Neural progenitor cell (in vitro differentiated cells): Measurements from ENCODE around the gene SLC36A2. TPM values are rescaled to one million over a fixed set of nuclear protein-coding genes. Genes with fewer than 3 reads are reported as not detected.
A peak's percentile ranks its signal among the peaks of the same experiment; 100 is the strongest.

Source experiments
- DNase-seq: peaks from one replicate; pipeline ENCODE4 v3.0.0-alpha.2; 2016; ENCODE audit warnings: low spot score
- H2AFZ ChIP-seq: fragments of 200-600 bp; sonication (generic); replicated peaks from 2 replicates; pipeline ENCODE4 v1.6.1; 2016; ENCODE audit warnings: antibody characterized with exemption
- H3F3A ChIP-seq: fragments of 200-600 bp; sonication (generic); 2 replicates; pipeline ENCODE4 v1.6.1; 2016; ENCODE audit warnings: antibody characterized with exemption, low read depth
- H3K27ac ChIP-seq: fragments of 200-600 bp; sonication (generic); 2 replicates; pipeline ENCODE4 v1.5.1; 2016; ENCODE audit warnings: mild to moderate bottlenecking
- H3K27me3 ChIP-seq: fragments of 200-600 bp; sonication (generic); 2 replicates; pipeline ENCODE4 v1.6.1; 2016; ENCODE audit warnings: mild to moderate bottlenecking, moderate library complexity
- H3K36me3 ChIP-seq: fragments of 200-600 bp; sonication (generic); 2 replicates; pipeline ENCODE4 v1.5.1; 2016
- H3K4me1 ChIP-seq: fragments of 200-600 bp; sonication (generic); 2 replicates; pipeline ENCODE4 v1.6.1; 2016; ENCODE audit warnings: mixed run types
- H3K4me2 ChIP-seq: fragments of 200-600 bp; sonication (generic); 2 replicates; pipeline ENCODE4 v1.6.1; 2016
- H3K4me3 ChIP-seq: fragments of 200-600 bp; sonication (generic); 2 replicates; pipeline ENCODE4 v1.5.1; 2016
- H3K79me2 ChIP-seq: fragments of 200-600 bp; sonication (generic); 2 replicates; pipeline ENCODE4 v1.6.1; 2016; ENCODE audit warnings: low read depth
- H3K9ac ChIP-seq: fragments of 200-600 bp; sonication (generic); 2 replicates; pipeline ENCODE4 v1.6.1; 2016
- H3K9me3 ChIP-seq: fragments of 200-600 bp; sonication (generic); 2 replicates; pipeline ENCODE4 v1.5.1; 2016; ENCODE audit warnings: low read depth
- H4K20me1 ChIP-seq: fragments of 200-600 bp; sonication (generic); 2 replicates; pipeline ENCODE4 v1.6.1; 2016; ENCODE audit warnings: low read depth
- H3K27ac Mint-ChIP-seq: 3 replicates; pipeline ENCODE4 v1.8.0; 2021; ENCODE audit warnings: mixed read lengths
- H3K27me3 Mint-ChIP-seq: 2 replicates; pipeline ENCODE4 v1.8.0; 2022; ENCODE audit warnings: low read depth, mild to moderate bottlenecking, inconsistent platforms, moderate library complexity, mixed read lengths; ENCODE audit not compliant: insufficient read depth
- H3K36me3 Mint-ChIP-seq: 3 replicates; pipeline ENCODE4 v1.8.0; 2021; ENCODE audit warnings: mixed read lengths
- H3K4me1 Mint-ChIP-seq: 3 replicates; pipeline ENCODE4 v1.8.0; 2021; ENCODE audit warnings: mixed read lengths
- H3K4me3 Mint-ChIP-seq: 3 replicates; pipeline ENCODE4 v1.8.0; 2021; ENCODE audit warnings: mild to moderate bottlenecking, moderate library complexity, mixed read lengths
- H3K9me3 Mint-ChIP-seq: 3 replicates; pipeline ENCODE4 v1.8.0; 2020; ENCODE audit warnings: mixed read lengths
- EZH2 ChIP-seq: fragments of 200-600 bp; sonication (generic); IDR thresholded peaks from 2 replicates; pipeline ENCODE4 v1.6.1; 2017; ENCODE audit warnings: antibody characterized with exemption, mild to moderate bottlenecking, moderate library complexity
- EZH2phosphoT487 ChIP-seq: fragments of 200-600 bp; sonication (generic); IDR thresholded peaks from 2 replicates; pipeline ENCODE4 v1.6.1; 2017; ENCODE audit warnings: antibody characterized with exemption
- total RNA-seq: library from RNA; depleted of rRNA; stranded (reverse); fragments of >200 nt; gene quantifications from 2 replicates; pipeline ENCODE4 v1.2.3, GENCODE V29; 2015; ENCODE audit warnings: low replicate concordance
- TF ChIP-seq, protein P1 (sequence below): fragments of 200-600 bp; sonication (generic); IDR thresholded peaks from 2 replicates; pipeline ENCODE4 v1.5.1; 2017; ENCODE audit warnings: antibody characterized with exemption, mild to moderate bottlenecking

Gene SLC36A2
- total RNA-seq, 1 donor from 2014 or later: not detected

DNA sequence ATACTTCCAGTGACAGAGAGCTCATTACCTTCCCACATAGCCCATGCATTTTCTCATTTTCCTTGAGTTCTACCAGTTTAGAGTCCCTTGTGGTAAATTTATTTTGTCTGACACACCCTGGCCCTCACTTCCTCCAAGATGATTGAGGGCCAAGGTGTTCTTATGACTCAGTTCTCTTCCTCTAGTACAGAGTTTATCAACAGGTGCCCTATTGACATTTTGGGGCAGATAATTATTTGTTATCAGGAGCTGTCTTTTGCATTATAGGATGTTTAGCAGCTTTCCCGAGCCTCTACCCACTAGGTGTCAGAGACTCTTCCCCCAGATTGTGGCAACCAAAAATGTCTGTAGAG lies 50.9 kb downstream of the SLC36A2 start:
- no peaks in the 10 kb centered on the region for H3K36me3 Mint-ChIP-seq
- Histone ChIP-seq H3K79me2 (no peaks in the 10 kb centered on the region), H3K27me3 (no peaks in the 10 kb centered on the region), H3K4me2 (no peak overlapping the region), H2AFZ (no peak overlapping the region), H3K9ac (no peak overlapping the region), H4K20me1 (no peaks in the 10 kb centered on the region), H3K4me3 (no peak overlapping the region), H3K36me3 (no peaks in the 10 kb centered on the region), H3K4me1 (no peaks in the 10 kb centered on the region), H3K9me3 (no peaks in the 10 kb centered on the region), H3F3A (no peaks in the 10 kb centered on the region), H3K27ac (no peak overlapping the region)
- peaks cover 12% of the 10 kb centered on the region for H3K27me3 Mint-ChIP-seq
- H3K4me1 Mint-ChIP-seq: peaks cover 14% of the 10 kb centered on the region
- H3K4me3 Mint-ChIP-seq: no peak overlapping the region
- TF ChIP-seq, protein P1, sequence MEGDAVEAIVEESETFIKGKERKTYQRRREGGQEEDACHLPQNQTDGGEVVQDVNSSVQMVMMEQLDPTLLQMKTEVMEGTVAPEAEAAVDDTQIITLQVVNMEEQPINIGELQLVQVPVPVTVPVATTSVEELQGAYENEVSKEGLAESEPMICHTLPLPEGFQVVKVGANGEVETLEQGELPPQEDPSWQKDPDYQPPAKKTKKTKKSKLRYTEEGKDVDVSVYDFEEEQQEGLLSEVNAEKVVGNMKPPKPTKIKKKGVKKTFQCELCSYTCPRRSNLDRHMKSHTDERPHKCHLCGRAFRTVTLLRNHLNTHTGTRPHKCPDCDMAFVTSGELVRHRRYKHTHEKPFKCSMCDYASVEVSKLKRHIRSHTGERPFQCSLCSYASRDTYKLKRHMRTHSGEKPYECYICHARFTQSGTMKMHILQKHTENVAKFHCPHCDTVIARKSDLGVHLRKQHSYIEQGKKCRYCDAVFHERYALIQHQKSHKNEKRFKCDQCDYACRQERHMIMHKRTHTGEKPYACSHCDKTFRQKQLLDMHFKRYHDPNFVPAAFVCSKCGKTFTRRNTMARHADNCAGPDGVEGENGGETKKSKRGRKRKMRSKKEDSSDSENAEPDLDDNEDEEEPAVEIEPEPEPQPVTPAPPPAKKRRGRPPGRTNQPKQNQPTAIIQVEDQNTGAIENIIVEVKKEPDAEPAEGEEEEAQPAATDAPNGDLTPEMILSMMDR: no peak
- TF ChIP-seq EZH2phosphoT487 (no peak), EZH2 (no peak)
- no peaks in the 10 kb centered on the region for H3K9me3 Mint-ChIP-seq
- no peak overlapping the region for H3K27ac Mint-ChIP-seq
- DNase-seq: no peak

DNA sequence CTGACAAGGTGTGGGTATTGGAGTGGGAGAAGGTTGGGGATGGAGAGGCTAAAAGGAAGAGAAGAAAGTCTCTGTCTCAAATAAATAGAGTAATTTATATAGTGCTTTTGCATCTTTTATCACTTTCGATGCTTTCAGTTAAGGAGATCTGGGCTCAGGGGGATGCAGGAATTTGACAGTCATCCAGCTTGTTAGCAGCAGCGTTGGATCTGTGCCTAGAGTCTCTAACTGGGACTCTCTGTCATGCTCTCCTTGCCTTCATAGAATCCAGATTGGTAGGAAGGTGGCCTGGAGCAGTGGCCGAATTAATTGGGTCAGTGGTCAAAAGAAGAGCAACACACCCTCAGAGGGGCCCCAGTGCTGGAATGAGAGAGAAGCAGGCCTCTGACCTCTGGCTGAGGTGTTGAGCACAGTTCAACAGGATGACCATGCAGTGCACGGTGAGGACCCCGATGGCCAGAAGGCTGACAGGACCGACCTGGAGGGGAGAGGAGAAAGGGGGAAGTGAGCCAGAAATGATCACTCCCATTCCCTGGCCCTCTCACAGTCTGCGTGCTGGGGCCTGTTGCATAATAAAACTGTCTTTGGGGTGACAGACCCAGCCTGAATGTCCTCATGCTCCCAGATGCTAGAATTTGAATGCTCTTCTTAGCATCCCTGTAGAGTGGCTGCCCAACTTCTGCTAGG lies 51.4 kb downstream of the SLC36A2 start:
- Mint-ChIP-seq H3K27ac (peak overlapping the region; percentile 47), H3K27me3 (peaks cover 12% of the 10 kb centered on the region)
- H3K4me2 ChIP-seq: no peak overlapping the region

DNA sequence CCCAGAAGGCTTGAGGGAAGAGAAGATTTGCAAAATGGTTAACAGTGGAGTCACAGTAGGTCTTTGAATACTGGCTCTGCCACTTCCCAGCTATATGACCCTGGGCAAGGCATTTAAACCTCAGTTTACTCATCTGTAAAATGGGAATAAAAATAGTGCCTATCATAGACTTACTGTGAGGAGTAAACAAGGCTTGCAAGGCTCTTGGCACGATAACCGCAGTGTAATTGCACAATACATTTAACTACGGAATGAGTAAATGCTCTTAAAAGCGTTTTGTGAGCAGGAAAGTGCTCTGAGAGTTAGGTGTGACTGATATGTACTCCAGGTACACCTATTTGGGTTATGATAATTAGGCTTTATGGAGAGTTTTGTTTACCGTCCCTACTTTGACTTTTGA lies 52.2 kb downstream of the SLC36A2 start:
- TF ChIP-seq EZH2 (no peak), EZH2phosphoT487 (no peak)
- TF ChIP-seq, protein P1: no peak
- Mint-ChIP-seq H3K27ac (no peak overlapping the region), H3K4me1 (peaks cover 14% of the 10 kb centered on the region), H3K9me3 (no peaks in the 10 kb centered on the region), H3K4me3 (no peak overlapping the region), H3K36me3 (no peaks in the 10 kb centered on the region), H3K27me3 (peaks cover 12% of the 10 kb centered on the region)
- H3K27ac ChIP-seq: no peak overlapping the region
- H3K9ac ChIP-seq: no peak overlapping the region
- no peak for DNase-seq
- no peaks in the 10 kb centered on the region for H3K9me3 ChIP-seq
- H3F3A ChIP-seq: no peaks in the 10 kb centered on the region
- no peaks in the 10 kb centered on the region for H3K27me3 ChIP-seq
- no peak overlapping the region for H3K4me2 ChIP-seq
- H4K20me1 ChIP-seq: no peaks in the 10 kb centered on the region
- H3K36me3 ChIP-seq: no peaks in the 10 kb centered on the region
- H3K4me1 ChIP-seq: no peaks in the 10 kb centered on the region
- no peaks in the 10 kb centered on the region for H3K79me2 ChIP-seq
- no peak overlapping the region for H2AFZ ChIP-seq
- no peak overlapping the region for H3K4me3 ChIP-seq

More for the DNA sequence above, 51.4 kb downstream of the SLC36A2 start:
- Histone ChIP-seq H3K9ac (no peak overlapping the region), H2AFZ (peak overlapping the region; percentile 34), H3K79me2 (no peaks in the 10 kb centered on the region), H3K27me3 (no peaks in the 10 kb centered on the region), H3K4me3 (no peak overlapping the region), H3F3A (no peaks in the 10 kb centered on the region), H3K9me3 (no peaks in the 10 kb centered on the region), H3K36me3 (no peaks in the 10 kb centered on the region), H3K27ac (no peak overlapping the region), H4K20me1 (no peaks in the 10 kb centered on the region), H3K4me1 (no peaks in the 10 kb centered on the region)
- Mint-ChIP-seq H3K36me3 (no peaks in the 10 kb centered on the region), H3K4me3 (no peak overlapping the region), H3K9me3 (no peaks in the 10 kb centered on the region), H3K4me1 (peaks cover 14% of the 10 kb centered on the region)
- no peak for DNase-seq
- TF ChIP-seq, protein P1: no peak
- TF ChIP-seq EZH2 (no peak), EZH2phosphoT487 (no peak)
